Loucy (cell line): ENCODE results near the gene ABHD13.

Experiments
- H2AFZ ChIP-seq: fragments of 200-600 bp; sonication (generic); 2 replicates; pipeline ENCODE4 v1.6.0; 2016; ENCODE audit warnings: antibody characterized with exemption, mild to moderate bottlenecking, low read length, moderate library complexity
- H3F3A ChIP-seq: fragments of 200-600 bp; 2 replicates; pipeline ENCODE4 v1.6.0; 2016; ENCODE audit warnings: antibody characterized with exemption, low read depth, mild to moderate bottlenecking
- H3K27me3 ChIP-seq: fragments of 200-600 bp; sonication (generic); 2 replicates; pipeline ENCODE4 v1.6.1; 2014; ENCODE audit warnings: low read length, mild to moderate bottlenecking; ENCODE audit not compliant: insufficient read depth, poor library complexity, severe bottlenecking
- H3K36me3 ChIP-seq: fragments of 200-600 bp; sonication (generic); 2 replicates; pipeline ENCODE4 v1.6.1; 2016; ENCODE audit warnings: low read length; ENCODE audit not compliant: insufficient read depth
- H3K4me1 ChIP-seq: fragments of 200-600 bp; sonication (generic); 2 replicates; pipeline ENCODE4 v1.5.1; 2014; ENCODE audit warnings: low read length, mild to moderate bottlenecking; ENCODE audit not compliant: insufficient read depth, poor library complexity, severe bottlenecking
- H3K4me2 ChIP-seq: fragments of 200-600 bp; sonication (generic); 2 replicates; pipeline ENCODE4 v1.6.0; 2014; ENCODE audit warnings: antibody characterized with exemption, low read length, low read depth, mild to moderate bottlenecking; ENCODE audit not compliant: poor library complexity, severe bottlenecking
- H3K4me3 ChIP-seq: fragments of 200-600 bp; sonication (generic); 2 replicates; pipeline ENCODE4 v1.5.1; 2014; ENCODE audit warnings: low read length, mild to moderate bottlenecking, mixed read lengths; ENCODE audit not compliant: poor library complexity, severe bottlenecking
- H3K79me2 ChIP-seq: fragments of 200-600 bp; sonication (generic); 2 replicates; pipeline ENCODE4 v1.6.1; 2014; ENCODE audit warnings: low read length; ENCODE audit not compliant: insufficient read depth
- H3K9ac ChIP-seq: fragments of 200-600 bp; sonication (generic); 2 replicates; pipeline ENCODE4 v1.6.0; 2014; ENCODE audit warnings: mild to moderate bottlenecking, low read depth, low read length, moderate library complexity; ENCODE audit not compliant: poor library complexity, severe bottlenecking
- H3K9me2 ChIP-seq: fragments of 200-600 bp; sonication (generic); replicated peaks from 2 replicates; pipeline ENCODE4 v1.6.1; 2016; ENCODE audit warnings: low read depth, low read length, mixed read lengths
- H3K9me3 ChIP-seq: fragments of 200-600 bp; sonication (generic); 2 replicates; pipeline ENCODE4 v1.6.1; 2014; ENCODE audit warnings: mild to moderate bottlenecking, antibody characterized with exemption, low read length, low read depth; ENCODE audit not compliant: insufficient read depth
- H4K20me1 ChIP-seq: fragments of 200-600 bp; sonication (generic); 2 replicates; pipeline ENCODE4 v1.6.0; 2014; ENCODE audit warnings: antibody characterized with exemption, low read length, mild to moderate bottlenecking; ENCODE audit not compliant: insufficient read depth, poor library complexity, severe bottlenecking
- EZH2phosphoT487 ChIP-seq: fragments of 200-600 bp; IDR thresholded peaks from 2 replicates; pipeline ENCODE4 v1.6.1; 2018; ENCODE audit warnings: antibody characterized with exemption, mild to moderate bottlenecking, moderate library complexity, borderline replicate concordance
- TF ChIP-seq, protein P1 (sequence below): fragments of 200-600 bp; sonication (generic); conservative IDR thresholded peaks from 2 replicates; pipeline ENCODE4 v1.5.1; 2014; ENCODE audit warnings: mild to moderate bottlenecking, antibody characterized with exemption, low read length

The ABHD13 gene

DNA sequence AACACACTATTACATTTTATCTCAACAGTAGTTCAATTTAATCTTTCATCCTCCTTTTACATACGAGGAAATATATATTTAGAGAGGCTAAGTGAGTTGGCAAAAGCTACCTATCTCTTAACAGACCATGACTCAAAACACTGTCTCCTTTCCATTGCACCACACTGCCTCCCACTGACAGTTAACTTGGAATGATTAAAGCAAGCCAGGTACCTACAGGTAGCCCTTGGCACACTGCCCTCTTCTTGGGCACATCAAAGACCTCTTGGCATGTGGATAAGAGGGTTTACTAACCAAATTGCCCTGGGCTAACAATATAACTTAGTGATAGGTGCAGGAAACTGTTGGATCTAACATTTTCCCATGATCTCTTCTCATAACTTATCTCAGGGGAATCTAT, 1.8 kb downstream of the ABHD13 start:
- Histone ChIP-seq H3K9ac (peak overlapping the region; percentile 94), H3K27me3 (no peaks in the 10 kb centered on the region), H3K9me2 (no peaks in the 10 kb centered on the region), H3K36me3 (no peaks in the 10 kb centered on the region), H3F3A (no peaks in the 10 kb centered on the region), H4K20me1 (peaks cover 56% of the 10 kb centered on the region), H3K79me2 (peaks cover 71% of the 10 kb centered on the region), H2AFZ (no peak overlapping the region), H3K9me3 (no peaks in the 10 kb centered on the region), H3K4me1 (peaks cover 45% of the 10 kb centered on the region), H3K4me2 (peak overlapping the region; percentile 98), H3K4me3 (peak overlapping the region; percentile 99)
- TF ChIP-seq, protein P1, sequence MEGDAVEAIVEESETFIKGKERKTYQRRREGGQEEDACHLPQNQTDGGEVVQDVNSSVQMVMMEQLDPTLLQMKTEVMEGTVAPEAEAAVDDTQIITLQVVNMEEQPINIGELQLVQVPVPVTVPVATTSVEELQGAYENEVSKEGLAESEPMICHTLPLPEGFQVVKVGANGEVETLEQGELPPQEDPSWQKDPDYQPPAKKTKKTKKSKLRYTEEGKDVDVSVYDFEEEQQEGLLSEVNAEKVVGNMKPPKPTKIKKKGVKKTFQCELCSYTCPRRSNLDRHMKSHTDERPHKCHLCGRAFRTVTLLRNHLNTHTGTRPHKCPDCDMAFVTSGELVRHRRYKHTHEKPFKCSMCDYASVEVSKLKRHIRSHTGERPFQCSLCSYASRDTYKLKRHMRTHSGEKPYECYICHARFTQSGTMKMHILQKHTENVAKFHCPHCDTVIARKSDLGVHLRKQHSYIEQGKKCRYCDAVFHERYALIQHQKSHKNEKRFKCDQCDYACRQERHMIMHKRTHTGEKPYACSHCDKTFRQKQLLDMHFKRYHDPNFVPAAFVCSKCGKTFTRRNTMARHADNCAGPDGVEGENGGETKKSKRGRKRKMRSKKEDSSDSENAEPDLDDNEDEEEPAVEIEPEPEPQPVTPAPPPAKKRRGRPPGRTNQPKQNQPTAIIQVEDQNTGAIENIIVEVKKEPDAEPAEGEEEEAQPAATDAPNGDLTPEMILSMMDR: peak; percentile 37
- no peak for TF ChIP-seq EZH2phosphoT487

DNA sequence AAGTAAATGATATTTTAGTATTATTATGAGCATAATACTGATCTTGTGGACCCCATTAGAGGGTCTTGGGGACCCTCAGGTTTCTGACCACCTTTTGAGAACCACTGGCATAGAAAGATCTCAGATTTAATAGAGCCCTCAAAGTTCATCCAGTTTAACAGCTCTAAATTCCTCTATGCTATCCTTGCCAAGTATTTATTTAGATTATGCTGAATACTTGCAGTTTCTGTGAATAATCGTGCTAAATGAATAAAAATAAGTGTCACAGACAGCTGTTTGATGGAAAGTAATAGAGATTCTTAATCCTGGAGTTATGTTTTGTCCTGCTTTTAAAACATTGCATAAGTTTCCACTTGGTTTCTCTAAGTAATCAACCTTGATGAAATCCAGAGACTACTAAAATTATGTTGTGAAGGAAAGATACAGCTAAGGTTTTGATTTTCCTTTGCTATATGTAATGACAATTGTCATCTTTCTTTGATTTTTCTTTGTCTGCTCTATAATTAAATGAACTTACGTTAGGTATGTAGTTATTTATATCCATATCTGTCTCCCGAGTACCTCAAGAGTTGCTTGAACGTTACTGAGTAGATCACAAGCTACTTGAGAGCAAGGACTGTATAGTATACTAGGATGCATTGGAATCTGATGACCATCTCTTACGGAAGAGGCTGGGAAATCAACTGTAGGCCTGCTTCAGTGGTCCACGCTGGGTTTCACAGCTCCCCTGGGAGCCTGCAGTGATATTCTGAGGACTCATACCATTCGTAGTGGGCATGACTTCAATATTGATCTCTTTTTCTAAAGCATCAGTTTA, 5.7 kb downstream of the ABHD13 start:
- TF ChIP-seq EZH2phosphoT487: no peak
- TF ChIP-seq, protein P1: no peak
- H3K79me2 ChIP-seq: peaks cover 71% of the 10 kb centered on the region
- H3K36me3 ChIP-seq: no peaks in the 10 kb centered on the region
- H3K4me3 ChIP-seq: no peak overlapping the region
- no peaks in the 10 kb centered on the region for H3F3A ChIP-seq
- no peak overlapping the region for H3K9ac ChIP-seq
- no peaks in the 10 kb centered on the region for H3K9me2 ChIP-seq
- peaks cover 52% of the 10 kb centered on the region for H3K4me1 ChIP-seq
- H3K27me3 ChIP-seq: no peaks in the 10 kb centered on the region
- no peak overlapping the region for H2AFZ ChIP-seq
- peaks cover 81% of the 10 kb centered on the region for H4K20me1 ChIP-seq
- peak overlapping the region; percentile 32 for H3K4me2 ChIP-seq
- no peaks in the 10 kb centered on the region for H3K9me3 ChIP-seq

DNA sequence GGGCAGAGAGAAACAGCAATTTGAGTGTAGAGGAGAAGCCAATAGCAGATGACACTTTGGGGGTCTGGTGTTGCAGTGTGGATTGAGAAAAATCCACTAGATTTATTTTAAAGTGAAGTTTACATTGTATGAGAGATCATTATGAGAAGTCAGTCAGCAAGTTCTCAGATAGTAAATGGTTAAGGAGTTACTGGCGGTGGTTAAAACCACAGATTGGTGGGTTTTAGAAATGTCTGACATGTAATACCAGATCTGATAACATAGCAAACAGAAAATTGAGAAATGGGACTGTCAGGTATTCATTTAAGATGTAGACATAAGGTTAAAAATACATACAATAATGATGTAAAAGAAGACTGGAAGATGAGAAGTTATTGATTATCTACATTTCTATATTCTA, 7.2 kb downstream of the ABHD13 start:
- no peaks in the 10 kb centered on the region for H3K9me2 ChIP-seq
- no peaks in the 10 kb centered on the region for H3F3A ChIP-seq
- H3K79me2 ChIP-seq: peaks cover 65% of the 10 kb centered on the region
- no peaks in the 10 kb centered on the region; the same call in 1 of the 2 replicates for H3K36me3 ChIP-seq
- H4K20me1 ChIP-seq: peaks cover 66% of the 10 kb centered on the region
- H2AFZ ChIP-seq: no peak overlapping the region
- no peak for TF ChIP-seq EZH2phosphoT487
- TF ChIP-seq, protein P1: no peak
- H3K9me3 ChIP-seq: no peaks in the 10 kb centered on the region
- peaks cover 37% of the 10 kb centered on the region for H3K4me1 ChIP-seq
- peak overlapping the region; percentile 62 for H3K4me2 ChIP-seq
- H3K27me3 ChIP-seq: no peaks in the 10 kb centered on the region
- peak overlapping the region; percentile 15 for H3K4me3 ChIP-seq
- no peak overlapping the region for H3K9ac ChIP-seq
